Glomerular visceral epithelial cell (primary cell): ENCODE data around the gene OAF.
"Not testable (repeated sequence)": the region's sequence is repeated elsewhere in the genome, so short reads cannot be mapped to it uniquely, and the experiment has no call there.

Source experiments
- DNase-seq: peaks from one replicate; pipeline ENCODE4 v3.0.0-alpha.2; 2016; ENCODE audit errors: extremely low spot score

OAF gene

DNA sequence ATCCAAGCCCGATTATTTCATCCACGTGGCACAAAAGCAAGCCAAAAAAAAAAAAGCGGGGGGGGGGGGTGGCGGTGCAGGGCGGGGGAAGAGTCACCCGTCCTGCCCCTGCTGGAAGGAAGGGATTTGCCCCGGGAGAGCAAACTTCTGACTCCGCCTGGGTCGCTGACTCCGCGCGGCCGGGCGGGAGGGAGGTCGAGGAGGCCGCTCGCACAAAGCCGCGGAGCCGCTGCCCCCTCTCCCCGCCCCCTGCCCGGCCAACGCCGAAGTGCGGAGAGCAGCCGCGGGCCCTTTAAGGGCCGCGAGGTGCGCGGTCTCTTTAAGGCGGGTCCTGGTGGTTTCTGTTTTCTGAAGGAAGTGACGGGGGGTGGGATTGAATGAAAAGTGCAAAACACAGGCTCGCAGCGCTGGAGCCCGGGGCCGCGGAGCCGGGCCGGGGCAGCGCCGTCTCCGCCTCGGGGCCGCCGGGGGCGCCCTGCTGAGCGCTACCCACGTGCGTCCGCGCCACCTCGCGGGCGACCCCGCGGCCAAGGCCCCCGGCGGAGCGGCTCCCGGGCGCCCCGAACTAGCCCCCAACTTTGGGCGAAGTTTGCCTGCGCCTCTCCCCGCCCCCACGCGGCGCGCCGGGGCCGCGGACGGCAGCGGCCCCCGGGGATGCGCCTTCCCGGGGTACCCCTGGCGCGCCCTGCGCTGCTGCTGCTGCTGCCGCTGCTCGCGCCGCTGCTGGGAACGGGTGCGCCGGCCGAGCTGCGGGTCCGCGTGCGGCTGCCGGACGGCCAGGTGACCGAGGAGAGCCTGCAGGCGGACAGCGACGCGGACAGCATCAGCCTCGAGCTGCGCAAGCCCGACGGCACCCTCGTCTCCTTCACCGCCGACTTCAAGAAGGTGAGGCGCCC lies at the start of gene OAF:
OAF (plus strand) TSS at position 407 of the 896 bp plus-strand sequence; CDS start at position 655, 248 bp downstream.
- DNase-seq = peak; percentile 69

DNA sequence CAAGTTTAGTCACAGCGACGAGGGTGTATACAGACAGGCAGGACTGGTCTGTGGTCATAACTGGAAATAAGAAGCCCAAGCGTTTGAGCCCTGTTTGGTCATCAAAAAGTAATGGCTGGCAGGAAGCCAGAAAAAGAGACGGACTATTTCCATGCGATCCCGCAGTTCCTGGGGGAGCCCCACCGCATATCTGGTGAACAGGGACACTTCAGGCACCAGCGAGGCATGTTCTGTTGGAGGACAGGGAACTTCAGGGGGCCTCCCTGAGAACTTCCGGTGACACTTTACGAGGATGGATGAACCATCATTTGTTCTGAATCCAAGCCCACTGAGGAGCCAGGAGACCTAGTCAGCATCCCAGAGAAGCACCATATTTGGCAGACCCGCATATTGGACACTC lies 43.2 kb upstream of the OAF start:
- DNase-seq = no peak

DNA sequence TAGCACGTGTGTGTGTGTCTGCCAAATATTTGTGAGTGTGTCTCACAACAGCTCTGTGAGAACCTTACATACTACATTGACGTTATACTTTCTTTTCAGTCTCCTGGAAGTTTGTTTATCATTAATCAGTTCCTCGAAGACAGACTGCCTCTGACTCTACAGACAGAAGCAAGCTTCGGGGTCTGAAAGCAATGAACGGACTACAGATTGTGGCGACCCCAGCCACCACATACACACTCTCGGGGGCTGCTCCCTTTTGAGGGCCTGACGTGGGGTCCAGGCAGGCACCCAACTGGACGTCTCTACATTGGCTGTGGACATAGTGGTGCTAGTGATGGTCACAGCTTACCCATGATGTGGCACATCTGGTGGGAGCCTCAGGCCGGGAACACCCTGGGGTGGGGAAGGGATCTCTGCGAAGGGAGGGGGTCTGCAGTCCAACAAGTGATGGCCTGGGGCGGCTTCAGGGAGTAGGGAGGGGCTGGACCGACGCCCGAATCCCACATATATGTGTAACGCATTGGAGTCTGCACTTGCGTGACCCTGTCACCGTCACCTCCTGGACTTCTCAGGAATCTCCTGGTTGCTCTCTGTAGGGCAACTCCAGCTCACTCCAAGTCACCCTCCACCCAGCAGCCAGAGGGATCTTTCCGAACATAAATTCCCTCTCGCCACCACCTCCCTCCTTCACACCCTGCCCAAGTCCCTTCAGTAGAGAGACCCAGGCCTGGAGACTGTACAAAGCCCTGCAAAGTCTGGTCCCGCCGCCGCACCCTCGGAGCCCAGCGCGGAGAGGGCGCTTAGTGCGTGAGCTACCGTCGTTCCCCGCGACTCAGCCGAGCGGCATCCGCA lies 42.5 kb upstream of the OAF start:
- no peak for DNase-seq

DNA sequence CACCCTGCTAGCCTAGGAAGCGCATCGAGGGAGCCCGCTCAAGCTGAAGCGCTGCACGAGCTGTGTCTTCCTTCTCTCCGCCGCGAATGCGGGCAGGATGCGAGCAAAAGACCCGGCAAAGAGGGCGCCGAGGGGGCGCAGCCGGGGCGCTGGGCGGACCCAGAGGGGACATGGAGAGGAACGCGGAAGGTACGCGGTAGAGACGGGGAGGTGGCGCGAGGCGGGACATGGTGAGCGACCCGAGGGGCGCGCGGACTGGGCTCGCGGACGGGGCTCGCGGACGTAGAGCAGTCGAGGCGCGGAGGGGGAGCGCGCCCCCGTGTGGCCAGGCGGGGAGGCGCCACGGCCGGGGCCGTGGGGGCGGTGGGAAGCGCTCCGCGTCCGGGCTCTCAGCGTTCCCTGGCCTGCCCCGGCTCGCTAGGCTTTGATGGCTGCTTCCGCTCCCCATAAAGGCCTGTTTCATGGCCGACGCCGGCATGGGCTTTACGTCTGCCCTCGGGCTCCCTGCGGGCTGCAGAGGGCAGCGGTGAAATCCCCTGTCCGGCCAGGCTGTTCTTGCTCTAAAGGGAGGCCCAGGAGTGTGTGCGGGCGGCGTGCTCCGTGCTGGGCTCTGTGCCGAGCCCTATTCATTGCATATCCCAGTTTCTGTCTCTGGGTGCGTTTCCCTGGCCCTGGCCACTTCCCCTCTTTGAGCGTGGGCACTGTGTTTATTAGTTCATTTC lies 41.7 kb upstream of the OAF start:
- DNase-seq = peak; percentile 55

DNA sequence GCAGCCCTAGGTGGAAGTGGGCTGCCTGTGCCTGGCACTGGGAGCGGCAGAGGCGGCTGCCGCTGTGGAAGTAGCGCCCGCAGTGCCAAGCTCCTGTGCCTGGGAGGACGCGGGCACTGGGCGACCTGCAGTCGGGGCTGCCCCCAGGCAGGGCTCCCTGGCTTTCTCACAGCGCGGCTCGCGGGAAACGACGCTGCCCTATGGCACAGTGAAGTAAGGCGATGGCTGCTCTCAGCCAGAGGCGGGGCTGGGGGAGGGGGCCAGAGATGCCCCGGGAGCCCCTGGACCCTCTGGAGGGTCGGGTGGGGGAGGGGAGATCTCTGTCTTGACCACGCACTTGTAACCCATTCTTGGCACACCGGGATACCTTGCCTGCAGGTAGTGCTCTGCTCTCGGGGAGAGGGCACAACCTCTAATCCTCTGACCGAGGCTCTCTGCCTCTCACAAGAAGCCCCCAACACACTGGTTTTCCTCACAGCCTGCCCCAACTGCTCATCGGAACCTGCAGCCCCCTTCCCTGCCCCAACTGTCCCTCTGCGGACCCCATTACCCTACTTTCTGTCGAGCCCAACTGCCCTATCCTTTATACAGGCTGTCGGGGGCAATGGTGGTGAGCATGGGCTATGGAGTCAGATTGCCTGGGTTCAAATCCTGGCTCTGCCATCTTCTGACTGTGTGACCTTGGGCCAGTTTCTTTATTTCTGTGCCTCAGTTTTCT lies 40.7 kb upstream of the OAF start:
- DNase-seq = no peak

DNA sequence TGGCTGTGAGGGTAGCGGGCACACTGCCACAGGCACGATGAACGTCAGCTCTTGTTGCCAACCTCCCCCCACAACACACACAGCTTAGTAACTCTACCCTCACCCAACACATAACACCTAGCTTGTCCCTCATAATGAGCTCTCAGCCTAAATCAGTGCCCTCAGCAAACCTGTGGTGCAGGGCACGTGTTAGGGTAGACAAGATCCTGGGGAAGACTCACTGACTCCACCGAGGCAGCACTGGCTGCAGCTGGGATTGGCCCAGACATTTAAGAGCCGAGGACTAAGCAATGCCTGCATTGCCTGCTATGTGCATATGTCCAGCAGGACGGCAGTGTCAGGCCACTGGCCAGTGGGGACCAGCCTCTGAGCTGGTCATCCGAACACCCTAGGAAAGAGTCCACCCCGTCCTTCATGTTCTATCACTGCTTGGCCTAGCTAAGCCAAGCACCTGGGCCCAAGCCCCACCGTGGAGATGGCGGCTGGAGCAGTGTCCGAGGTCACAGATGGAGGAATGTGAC lies 40.0 kb upstream of the OAF start:
- DNase-seq = no peak

DNA sequence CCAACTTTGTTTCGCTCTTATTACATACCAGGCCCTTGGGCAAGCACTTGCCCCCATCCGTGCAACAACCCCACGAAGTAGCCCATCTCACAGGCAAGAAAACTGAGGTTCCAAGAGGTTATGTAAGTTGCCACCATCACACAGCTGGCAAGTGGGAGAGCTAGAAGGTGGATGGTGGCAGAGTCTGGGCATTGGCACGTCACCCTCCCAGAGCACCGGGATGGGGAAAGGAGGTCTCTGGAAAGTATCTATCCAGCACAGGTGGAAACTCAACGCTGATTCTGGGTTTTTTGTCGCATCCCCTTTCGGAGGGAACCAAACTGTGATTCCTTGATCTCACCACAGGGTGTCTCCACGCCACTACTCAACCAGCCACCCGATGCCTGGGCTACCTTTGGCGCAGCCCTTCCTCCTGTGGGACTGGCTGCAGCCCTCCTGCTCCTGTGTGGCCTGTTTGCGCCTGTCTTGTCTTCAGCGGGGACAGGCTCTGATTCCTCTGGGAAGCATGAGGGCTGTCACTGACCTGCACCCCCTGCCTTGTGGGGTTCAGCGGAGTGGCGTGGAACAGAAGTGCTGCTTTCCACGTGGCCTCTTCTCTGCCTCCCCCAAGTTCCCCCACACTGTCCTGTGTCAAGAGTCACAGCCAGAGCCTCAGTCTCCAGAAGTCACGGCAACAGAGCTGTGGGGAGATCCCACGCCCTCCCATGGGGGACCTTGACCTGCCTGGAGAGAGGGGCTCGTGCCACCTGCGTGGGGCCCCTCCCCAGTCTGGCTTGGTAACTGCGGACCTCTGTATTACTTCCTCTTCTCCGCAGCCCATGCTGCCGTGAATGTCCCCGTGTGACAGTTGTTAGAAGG lies 38.5 kb upstream of the OAF start:
- DNase-seq = peak; percentile 54

DNA sequence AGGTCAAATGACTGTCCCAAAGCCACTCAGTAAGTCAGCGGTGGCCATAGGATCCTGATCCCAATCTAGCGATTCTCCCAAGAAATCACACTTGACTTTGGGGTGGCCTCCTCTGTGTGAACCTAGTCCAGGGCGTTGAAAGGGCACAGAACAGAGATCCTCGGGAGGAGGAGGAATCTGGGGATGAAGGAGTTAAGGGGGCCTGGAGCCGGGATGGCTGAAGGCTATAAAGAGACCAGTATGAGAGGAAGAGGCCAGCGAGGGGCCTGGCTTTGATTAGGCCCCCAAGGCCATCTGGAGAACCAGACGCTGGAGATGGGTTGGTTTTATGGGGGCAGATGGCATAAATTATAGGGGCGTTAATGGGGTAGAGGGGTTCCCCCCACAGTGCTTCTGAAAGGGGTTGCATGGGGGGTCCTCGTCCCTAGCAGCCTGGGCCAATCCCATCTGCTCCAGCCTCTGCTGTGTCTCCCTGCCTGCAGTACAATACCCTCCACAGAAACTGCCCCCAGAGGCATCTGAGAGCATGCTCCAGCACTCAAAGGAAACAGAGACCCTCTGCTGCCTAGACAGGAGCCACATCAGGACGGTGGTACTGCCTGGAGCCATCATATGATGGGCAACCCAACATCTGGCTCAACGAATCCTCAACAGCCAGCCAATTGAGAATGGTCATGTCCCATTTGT lies 37.7 kb upstream of the OAF start:
- no peak for DNase-seq

DNA sequence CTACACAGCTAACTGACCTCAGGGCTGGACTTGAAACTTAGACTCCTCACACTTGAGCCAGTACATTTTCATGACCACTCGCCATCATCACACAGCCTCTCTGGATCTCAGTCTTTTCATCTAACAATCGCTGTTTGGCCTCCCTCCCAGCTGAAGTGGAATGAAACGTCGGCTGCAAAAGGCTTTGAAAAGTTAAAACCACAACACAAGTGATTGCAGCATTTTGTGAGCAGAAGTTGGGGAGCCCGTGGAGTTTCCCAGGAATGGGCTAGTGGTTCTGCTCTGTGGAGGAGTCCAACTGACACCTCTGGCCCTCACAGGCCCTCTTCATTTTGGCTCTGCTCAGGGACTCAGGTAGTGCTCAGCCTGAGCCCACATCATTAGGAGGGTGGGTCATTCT lies 37.0 kb upstream of the OAF start:
- no peak for DNase-seq

DNA sequence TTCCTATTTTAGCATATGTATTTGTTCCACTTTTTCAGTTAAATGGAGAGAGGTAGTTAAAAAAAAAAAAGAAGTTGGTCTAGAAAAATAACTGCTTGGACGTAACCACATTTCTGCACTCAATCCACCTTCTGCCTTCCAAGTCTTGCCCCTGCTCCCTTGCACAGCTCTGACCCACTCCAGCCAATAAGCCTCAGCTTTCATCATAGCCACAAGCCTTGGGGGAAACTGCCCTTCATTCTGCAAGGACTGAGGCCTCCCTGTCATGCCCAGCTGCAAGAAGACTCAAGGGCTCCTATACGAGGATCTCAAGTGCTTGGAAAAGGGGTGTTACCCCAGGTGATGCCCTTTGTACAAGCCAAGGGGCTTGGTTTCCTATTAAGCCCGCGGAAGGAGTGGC lies 36.0 kb upstream of the OAF start:
- no peak for DNase-seq

DNA sequence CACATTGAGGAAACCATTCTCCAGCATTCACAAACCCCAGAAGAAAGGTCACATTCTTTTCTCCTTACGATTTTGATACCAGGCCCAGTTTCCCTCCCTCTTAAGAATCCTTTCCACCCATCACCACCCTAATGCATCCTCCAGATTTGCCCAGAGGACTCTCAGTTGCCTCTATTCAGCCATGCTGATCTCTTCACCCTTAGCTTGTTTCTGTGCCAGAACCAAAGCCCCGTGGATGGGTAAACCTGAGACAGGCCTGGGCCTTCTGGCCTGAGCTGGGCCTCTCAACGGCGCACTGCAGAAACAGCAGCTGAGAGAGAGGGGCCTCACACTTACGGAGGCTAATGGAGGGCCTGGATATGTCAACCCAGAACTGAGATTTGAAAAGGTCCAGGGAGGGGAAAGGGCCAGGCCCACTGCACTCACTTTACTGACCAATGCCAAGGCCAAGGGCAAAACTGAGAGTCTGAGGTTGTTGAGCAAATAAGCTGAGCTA lies 32.2 kb upstream of the OAF start:
- no peak for DNase-seq

DNA sequence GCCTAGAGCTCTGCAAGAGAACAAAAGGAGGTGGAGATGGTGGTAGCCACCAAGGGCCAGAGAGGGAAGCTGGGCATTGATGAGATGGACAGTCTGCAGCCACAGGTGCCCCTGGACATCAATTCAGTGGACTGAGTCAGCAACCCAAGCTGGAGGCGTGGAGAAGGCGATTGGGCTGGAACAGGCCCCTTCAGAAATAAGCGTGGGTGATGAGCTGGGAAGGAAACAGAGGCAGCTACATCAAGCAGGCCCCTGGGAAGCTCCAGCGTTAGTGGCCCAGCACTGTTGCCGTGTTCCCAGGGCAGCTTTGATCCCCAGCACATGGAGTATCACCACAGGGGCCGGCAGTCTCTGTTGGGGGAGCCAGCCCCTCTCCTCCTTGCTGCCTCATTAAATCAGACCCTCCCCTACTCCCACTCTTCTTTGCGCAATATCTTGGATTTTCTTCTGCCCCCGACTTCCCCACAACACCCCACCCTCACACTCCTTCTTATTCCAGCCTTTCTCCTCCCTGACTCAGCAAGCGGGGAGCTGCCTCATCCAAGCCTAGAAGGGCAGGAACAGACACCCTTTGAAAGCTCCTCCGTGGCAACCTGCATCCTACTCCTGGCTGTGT lies 31.7 kb upstream of the OAF start:
- DNase-seq = no peak

DNA sequence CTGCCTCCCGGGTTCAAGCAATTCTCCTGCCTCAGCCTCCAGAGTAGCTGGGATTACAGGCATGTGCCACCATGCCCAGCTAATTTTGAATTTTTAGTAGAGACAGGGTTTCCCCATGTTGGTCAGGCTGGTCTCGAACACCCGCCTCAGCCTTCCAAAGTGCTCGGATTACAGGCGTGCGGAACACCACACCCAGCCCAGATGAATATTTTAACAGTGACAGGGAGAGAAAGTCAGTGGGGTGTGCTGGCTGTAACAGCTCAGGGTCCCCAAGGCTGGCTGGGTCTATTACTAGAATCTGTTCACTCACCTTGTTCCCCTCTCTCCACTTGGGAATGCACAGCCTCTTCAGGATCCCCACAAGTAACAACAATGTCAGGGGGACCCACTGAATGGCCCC lies 30.8 kb upstream of the OAF start:
- DNase-seq = not testable (repeated sequence)

DNA sequence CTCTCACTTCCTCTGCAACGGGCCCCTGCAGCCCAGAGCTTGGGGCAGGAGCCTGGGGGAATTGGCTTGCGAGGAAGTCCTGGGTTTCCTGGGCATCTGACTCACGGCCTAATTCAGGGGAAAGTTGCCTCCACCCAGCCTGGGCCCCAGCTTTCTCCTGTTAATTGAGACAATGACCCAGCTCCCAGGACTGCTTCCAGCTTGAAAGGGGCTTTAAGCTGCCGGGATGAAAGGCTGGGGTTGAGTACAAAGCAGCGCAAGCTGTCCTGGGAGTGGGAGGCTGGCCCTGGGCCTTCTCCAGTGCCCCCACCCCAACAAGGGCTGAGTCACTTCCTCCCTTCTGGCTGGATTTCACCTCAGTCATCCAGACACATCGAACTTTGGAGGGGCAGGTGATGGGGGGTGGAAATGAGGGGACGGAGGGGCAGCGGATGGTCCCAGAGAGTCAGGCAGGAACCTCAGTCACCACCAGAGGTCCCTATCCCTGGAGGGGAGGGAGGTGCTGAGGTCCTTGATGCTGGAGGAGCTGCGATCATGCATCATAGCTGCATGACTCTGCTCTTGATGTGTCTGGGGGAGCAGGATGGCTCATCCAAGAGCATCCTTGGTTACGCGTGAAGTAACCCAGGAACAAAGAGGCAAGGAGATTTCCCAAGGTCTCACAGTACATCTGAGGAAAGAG lies 30.1 kb upstream of the OAF start:
- DNase-seq = peak; percentile 21

DNA sequence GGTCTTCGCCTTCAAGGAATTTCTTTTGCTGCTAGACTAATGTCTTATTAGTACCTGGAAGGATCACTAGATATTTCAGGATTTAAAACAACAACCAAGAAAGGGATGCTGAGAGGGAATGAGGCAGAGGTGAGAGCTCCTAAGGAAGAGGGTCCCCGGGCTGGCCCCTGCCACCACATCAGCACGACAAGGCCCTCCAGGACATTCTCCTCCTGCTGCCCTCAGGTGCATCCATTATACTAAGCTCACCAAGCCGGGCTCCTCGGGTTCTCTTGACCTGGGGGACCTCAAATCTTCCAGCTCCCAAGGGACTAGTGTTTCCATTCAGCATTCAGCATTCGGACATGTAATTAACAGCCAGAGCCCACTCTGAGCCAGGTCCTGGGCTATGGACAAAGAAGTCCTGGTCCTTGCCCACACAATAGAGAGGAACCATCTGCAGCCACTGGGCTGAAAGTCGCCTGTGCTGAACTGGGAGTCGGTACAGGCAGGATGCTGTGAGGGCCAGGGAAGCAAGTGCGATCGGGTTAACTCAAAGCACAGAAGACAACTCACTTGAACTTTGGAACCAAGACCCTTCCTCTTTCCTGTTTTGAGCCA lies 29.4 kb upstream of the OAF start:
- no peak for DNase-seq

DNA sequence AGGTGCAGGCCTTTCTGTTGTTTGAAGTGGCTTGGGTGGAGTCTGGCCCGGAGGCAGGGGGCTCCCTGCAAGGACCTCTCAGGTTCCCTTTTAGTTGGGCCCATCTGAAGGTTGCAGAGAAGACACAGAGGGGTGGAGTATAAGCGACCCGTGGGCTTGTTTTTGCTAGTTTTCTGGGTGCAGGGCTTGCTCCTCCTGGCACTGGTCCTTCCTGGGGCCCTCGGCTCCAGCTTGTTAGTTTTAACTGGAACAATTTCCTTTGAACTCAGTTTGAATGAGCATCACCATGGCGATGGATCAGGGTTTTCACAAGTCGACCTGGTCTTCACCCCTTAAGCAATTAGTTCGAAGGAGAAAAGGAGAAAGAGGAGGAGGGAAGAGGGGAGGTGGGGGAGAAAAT lies 28.5 kb upstream of the OAF start:
- DNase-seq = no peak

DNA sequence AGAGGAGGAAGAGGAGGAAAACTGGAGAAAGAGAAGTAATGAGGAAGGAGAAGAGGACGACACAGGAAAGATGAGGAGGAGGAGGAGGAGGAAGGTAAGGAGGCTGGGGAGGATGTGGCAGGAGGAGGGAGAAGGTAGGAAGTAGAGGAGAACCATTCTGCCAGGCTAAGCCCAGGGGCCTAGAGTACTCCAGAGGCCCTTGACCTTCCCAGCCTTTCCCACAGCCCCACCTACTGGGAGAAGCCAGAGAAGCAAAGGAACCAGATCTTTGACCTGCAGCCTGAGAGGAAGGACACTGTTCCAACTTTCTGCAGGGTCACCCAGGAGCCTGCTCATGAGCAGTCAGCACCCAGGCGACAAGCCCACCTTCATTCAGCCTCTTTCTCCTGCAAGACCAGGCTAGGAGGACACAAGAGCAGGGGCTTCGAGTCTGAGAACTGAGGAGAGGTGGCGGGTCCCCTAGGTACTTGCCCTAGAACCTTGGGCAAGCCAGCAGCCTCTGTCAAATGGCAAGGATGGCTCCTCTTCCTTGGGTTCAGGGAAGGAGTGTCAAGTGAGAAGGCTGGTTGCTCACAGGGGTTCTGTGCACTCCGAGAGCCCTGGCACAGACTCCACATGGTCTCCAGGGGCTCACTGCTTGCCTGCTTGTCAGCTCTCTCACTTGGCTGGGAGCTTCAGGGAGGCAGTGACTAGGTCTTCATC lies 27.9 kb upstream of the OAF start:
- DNase-seq = no peak
